Measurements from ENCODE around the gene WDR64. TPM values are rescaled to one million over a fixed set of nuclear protein-coding genes. Genes with fewer than 3 reads are reported as not detected.

Gene WDR64
- total RNA-seq, 1 donor from 2014 or later, result 0.07 TPM

DNA sequence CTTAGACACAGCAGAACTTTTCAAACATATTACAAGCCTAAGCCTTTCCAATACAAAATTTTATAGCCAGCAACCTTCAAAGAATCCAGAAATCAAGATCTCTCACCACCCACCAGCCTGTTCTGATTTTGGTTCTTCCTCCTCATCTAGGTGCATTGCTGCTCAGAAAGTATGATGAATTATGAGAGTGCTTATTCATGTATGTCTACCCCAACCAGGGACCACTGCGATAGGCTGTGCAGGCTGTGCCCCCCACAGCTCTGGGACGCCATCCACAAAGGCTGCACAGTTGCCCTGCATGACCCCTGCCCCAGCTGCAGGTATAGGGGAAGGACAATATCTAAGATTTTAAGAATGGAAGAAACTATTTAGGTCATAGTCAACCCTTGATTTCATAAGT lies 55.4 kb downstream of the WDR64 start:
- DNase-seq (ENCODE audit: low spot score, unreplicated experiment), result no peak
- Mint-ChIP-seq H3K27ac (no peak overlapping the region), H3K27me3 (peaks cover 58% of the 10 kb centered on the region), H3K4me3 (ENCODE audit: low read depth) (no peak overlapping the region), H3K4me1 (ENCODE audit: low read depth) (no peaks in the 10 kb centered on the region), H3K36me3 (ENCODE audit: insufficient read depth) (no peaks in the 10 kb centered on the region), H3K9me3 (ENCODE audit: low read depth) (no peaks in the 10 kb centered on the region)
- TF ChIP-seq, protein P1, sequence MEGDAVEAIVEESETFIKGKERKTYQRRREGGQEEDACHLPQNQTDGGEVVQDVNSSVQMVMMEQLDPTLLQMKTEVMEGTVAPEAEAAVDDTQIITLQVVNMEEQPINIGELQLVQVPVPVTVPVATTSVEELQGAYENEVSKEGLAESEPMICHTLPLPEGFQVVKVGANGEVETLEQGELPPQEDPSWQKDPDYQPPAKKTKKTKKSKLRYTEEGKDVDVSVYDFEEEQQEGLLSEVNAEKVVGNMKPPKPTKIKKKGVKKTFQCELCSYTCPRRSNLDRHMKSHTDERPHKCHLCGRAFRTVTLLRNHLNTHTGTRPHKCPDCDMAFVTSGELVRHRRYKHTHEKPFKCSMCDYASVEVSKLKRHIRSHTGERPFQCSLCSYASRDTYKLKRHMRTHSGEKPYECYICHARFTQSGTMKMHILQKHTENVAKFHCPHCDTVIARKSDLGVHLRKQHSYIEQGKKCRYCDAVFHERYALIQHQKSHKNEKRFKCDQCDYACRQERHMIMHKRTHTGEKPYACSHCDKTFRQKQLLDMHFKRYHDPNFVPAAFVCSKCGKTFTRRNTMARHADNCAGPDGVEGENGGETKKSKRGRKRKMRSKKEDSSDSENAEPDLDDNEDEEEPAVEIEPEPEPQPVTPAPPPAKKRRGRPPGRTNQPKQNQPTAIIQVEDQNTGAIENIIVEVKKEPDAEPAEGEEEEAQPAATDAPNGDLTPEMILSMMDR (IDR thresholded peaks at IDR 0.05; ENCODE audit: unreplicated experiment), result no peak

DNA sequence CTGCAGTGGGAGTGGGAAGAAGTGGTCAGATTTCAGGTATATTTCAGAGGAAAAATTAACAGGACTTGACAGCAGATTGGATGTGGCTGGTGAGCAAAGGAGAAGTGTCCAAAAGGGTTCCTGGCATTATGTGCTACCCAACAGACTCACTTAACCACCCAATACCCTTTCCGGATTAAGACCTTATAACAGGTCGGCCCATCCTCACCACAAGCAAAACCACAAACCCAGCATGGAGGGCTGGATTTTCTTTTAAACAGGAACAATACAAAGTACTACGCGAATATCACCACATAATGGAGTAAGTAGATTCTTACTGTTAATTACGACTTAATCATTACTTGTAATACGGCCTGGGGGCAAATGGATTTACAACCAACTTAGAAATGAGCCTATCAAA lies 59.2 kb downstream of the WDR64 start:
- Mint-ChIP-seq H3K27me3 (peaks cover 77% of the 10 kb centered on the region), H3K4me3 (ENCODE audit: low read depth) (no peak overlapping the region), H3K27ac (no peak overlapping the region), H3K36me3 (ENCODE audit: insufficient read depth) (no peaks in the 10 kb centered on the region), H3K9me3 (ENCODE audit: low read depth) (no peaks in the 10 kb centered on the region), H3K4me1 (ENCODE audit: low read depth) (no peaks in the 10 kb centered on the region)
- no peak for DNase-seq (ENCODE audit: low spot score, unreplicated experiment)
- TF ChIP-seq, protein P1 (IDR thresholded peaks at IDR 0.05; ENCODE audit: unreplicated experiment), result no peak

DNA sequence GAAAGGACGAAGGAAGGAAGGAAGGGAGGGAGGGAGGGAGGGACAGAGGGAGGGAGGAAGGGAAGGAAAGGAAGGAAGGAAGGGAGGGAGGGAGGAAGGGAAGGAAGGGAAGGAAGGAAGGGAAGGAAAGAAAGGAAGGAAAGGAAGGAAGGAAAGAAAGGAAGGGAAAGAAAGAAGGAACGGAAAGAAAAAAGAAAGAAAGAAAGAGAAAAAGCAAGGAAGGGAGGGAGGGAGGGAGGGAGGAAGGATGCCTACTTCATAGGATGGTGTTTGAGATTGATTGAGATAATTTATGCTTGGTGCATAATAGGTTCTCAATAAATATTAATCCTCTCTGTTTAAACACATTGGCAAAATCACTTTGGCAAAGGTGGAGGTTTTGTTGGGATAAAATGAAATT lies 61.2 kb downstream of the WDR64 start:
- DNase-seq (ENCODE audit: low spot score, unreplicated experiment), result no peak
- H3K27me3 Mint-ChIP-seq, result peaks cover 88% of the 10 kb centered on the region
- H3K27ac Mint-ChIP-seq, result no peak overlapping the region
- TF ChIP-seq, protein P1 (IDR thresholded peaks at IDR 0.05; ENCODE audit: unreplicated experiment), result no peak
- no peaks in the 10 kb centered on the region for H3K36me3 Mint-ChIP-seq (ENCODE audit: insufficient read depth)
- peaks cover 10% of the 10 kb centered on the region for H3K4me1 Mint-ChIP-seq (ENCODE audit: low read depth)
- H3K9me3 Mint-ChIP-seq (ENCODE audit: low read depth), result no peaks in the 10 kb centered on the region
- no peak overlapping the region for H3K4me3 Mint-ChIP-seq (ENCODE audit: low read depth)

DNA sequence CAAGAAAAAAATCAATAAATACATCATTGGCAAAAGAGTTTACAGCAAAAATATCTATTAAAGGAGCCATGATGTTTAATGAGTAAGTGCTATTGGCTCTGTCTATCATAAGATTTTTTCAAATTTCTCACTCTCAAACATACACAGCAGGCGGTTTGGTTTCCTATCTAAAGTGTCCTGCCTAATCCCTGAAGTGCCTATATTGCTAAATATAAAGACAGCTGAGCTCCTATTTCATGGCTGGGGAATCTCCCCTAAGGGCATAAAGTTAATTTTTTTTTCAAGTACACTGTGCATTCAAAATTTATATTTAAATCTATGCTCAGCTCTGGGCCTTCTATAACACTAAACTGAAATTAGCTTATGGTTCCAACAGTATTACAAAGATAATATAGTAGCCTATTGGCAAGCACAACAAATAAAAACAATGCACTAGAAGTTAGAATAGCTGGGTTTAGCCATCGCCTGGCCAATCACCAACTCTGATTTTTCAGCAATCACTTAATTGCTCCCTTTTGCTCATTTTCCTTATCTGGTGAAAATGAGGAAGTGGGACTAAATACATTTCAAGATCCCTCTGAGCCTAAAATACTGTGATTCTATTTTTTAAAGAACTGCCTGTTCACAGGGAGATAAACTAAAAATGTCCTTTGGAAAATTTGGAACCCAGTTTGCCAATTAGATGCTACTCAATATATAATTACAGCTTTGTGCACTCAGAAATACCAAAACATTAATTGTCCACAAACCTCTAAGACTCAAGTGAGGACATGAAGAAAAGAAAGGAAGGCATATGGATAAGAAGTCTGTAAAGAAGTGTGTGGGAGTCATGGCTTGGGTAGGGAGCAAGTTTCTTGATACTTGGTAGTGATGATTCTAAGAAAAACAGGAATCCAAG lies 62.5 kb downstream of the WDR64 start:
- TF ChIP-seq, protein P1 (IDR thresholded peaks at IDR 0.05; ENCODE audit: unreplicated experiment), result no peak
- Mint-ChIP-seq H3K27ac (no peak overlapping the region), H3K4me1 (ENCODE audit: low read depth) (peaks cover 10% of the 10 kb centered on the region), H3K4me3 (ENCODE audit: low read depth) (no peak overlapping the region), H3K36me3 (ENCODE audit: insufficient read depth) (no peaks in the 10 kb centered on the region), H3K27me3 (peaks cover 92% of the 10 kb centered on the region), H3K9me3 (ENCODE audit: low read depth) (no peaks in the 10 kb centered on the region)
- no peak for DNase-seq (ENCODE audit: low spot score, unreplicated experiment)

DNA sequence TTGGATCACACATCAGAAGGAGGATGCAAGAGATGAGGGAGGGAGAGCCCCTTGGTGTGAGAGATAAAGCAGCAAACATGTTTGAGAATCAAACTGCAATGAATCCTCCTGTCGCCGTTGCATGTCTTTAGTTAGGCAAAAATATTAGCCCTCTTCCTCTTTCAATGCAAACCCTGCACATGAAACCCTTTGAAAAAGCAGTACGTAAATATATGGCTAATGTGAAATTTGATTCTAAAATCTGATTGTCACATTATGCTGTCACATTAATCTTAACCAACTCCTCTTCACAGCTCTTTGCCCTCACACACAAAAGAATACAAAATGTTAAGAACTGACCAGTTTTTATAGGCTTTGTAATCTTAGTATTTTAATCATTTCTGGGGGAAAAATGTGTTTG lies 63.4 kb downstream of the WDR64 start:
- no peak overlapping the region for H3K4me3 Mint-ChIP-seq (ENCODE audit: low read depth)
- peaks cover 95% of the 10 kb centered on the region for H3K27me3 Mint-ChIP-seq
- H3K9me3 Mint-ChIP-seq (ENCODE audit: low read depth), result no peaks in the 10 kb centered on the region
- DNase-seq (ENCODE audit: low spot score, unreplicated experiment), result no peak
- TF ChIP-seq, protein P1 (IDR thresholded peaks at IDR 0.05; ENCODE audit: unreplicated experiment), result no peak
- no peak overlapping the region for H3K27ac Mint-ChIP-seq
- H3K4me1 Mint-ChIP-seq (ENCODE audit: low read depth), result peaks cover 10% of the 10 kb centered on the region
- H3K36me3 Mint-ChIP-seq (ENCODE audit: insufficient read depth), result no peaks in the 10 kb centered on the region

Measured in progenitor cell of endocrine pancreas (in vitro differentiated cells).